ENCODE measurements around the gene NTN1. TPM values are rescaled to one million over a fixed set of nuclear protein-coding genes. Genes with fewer than 3 reads are reported as not detected.

Gene NTN1
- total RNA-seq, 2 experiments from 2014 or later: 1.2 to 1.3 TPM

DNA sequence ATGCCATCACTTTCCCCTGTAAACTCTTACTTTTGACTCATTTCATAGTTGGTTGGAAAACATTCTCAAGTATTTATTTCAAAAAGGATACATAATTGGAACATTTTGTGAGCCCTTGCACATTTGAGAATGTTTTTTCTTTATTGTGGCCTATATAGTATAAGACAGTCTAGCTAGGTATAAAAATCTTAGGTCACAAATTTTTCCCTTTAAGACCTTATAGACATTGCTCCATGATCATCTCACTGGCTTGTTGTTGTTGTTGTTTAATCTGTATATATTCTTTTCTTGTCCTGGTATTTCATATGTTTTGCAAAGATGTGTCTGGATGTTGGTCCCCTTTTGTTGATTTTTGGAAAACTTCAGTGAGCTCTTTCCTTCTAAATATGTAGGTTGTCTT lies 194.2 kb downstream of the NTN1 start:
- CTCF ChIA-PET: interaction anchor here (0.9 to 1.0 kb wide), 2 partner anchors 77 to 158 kb away, joined by 3 to 4 read pairs; no protein-coding TSS in a partner anchor
- no peak overlapping the region for H3K27ac Mint-ChIP-seq
- POLR2A ChIA-PET: no interaction called here

GRCh38 chr17:9217151-9218056 lies 196.1 kb downstream of the NTN1 start:
- ATAC-seq: no peak
- DNase-seq: no peak
- ChIA-PET CTCF (no interaction called here), POLR2A (no interaction called here)
- Mint-ChIP-seq H3K4me1 (ENCODE audit: low read depth) (no peaks in the 10 kb centered on the region), H3K27ac (no peak overlapping the region), H3K4me3 (no peak overlapping the region), H3K36me3 (ENCODE audit: low read depth) (peaks cover 9% of the 10 kb centered on the region), H3K9me3 (peaks cover 19% of the 10 kb centered on the region), H3K27me3 (no peaks in the 10 kb centered on the region)
- TF ChIP-seq, protein P1, sequence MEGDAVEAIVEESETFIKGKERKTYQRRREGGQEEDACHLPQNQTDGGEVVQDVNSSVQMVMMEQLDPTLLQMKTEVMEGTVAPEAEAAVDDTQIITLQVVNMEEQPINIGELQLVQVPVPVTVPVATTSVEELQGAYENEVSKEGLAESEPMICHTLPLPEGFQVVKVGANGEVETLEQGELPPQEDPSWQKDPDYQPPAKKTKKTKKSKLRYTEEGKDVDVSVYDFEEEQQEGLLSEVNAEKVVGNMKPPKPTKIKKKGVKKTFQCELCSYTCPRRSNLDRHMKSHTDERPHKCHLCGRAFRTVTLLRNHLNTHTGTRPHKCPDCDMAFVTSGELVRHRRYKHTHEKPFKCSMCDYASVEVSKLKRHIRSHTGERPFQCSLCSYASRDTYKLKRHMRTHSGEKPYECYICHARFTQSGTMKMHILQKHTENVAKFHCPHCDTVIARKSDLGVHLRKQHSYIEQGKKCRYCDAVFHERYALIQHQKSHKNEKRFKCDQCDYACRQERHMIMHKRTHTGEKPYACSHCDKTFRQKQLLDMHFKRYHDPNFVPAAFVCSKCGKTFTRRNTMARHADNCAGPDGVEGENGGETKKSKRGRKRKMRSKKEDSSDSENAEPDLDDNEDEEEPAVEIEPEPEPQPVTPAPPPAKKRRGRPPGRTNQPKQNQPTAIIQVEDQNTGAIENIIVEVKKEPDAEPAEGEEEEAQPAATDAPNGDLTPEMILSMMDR (IDR thresholded peaks at IDR 0.05): no peak
- intact Hi-C loops (cut with micrococcal nuclease): no loop called here

More for the DNA sequence above, 194.2 kb downstream of the NTN1 start:
- H3K9me3 Mint-ChIP-seq: peaks cover 19% of the 10 kb centered on the region
- H3K36me3 Mint-ChIP-seq (ENCODE audit: low read depth): peaks cover 9% of the 10 kb centered on the region
- no peak overlapping the region for H3K4me3 Mint-ChIP-seq
- TF ChIP-seq, protein P1 (IDR thresholded peaks at IDR 0.05): no peak
- H3K4me1 Mint-ChIP-seq (ENCODE audit: low read depth): no peaks in the 10 kb centered on the region
- H3K27me3 Mint-ChIP-seq: no peaks in the 10 kb centered on the region
- DNase-seq (no peak), ATAC-seq (no peak)
- intact Hi-C loops (cut with micrococcal nuclease): no loop called here

- TF ChIP-seq, protein P1 (IDR thresholded peaks at IDR 0.05): no peak
- Mint-ChIP-seq H3K36me3 (ENCODE audit: low read depth) (peaks cover 9% of the 10 kb centered on the region), H3K4me3 (no peak overlapping the region), H3K4me1 (ENCODE audit: low read depth) (no peaks in the 10 kb centered on the region), H3K9me3 (peaks cover 19% of the 10 kb centered on the region), H3K27me3 (no peaks in the 10 kb centered on the region), H3K27ac (no peak overlapping the region)
- no peak for DNase-seq
- POLR2A ChIA-PET: no interaction called here
- CTCF ChIA-PET: no interaction called here
- no peak for ATAC-seq
- intact Hi-C loops (cut with micrococcal nuclease): no loop called here
Measured at GRCh38 chr17:9218064-9218635, 196.8 kb downstream of the NTN1 start.

DNA sequence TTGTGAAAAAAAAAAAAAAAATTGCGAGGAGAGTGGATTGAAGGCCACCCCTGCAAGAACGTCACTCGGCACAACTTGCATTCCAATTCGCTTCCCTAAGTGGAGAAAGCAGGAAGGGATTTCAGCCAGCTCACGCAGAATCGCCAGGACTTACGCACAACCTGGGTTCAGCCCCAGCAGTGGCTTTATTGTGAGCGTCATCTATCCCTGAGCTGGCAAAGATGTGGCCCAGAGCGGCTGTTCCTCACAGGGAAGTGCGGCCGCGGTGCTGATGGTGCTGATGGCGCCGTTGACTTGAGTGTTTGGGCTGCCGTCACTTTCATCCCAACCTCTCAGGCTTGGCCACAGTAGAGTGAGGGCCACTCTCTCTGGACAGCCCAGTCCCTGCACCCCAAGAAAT lies 197.6 kb downstream of the NTN1 start:
- no peak for DNase-seq
- no peak overlapping the region for H3K27ac Mint-ChIP-seq
- ChIA-PET CTCF (no interaction called here), POLR2A (no interaction called here)
- no peaks in the 10 kb centered on the region for H3K27me3 Mint-ChIP-seq
- TF ChIP-seq, protein P1 (IDR thresholded peaks at IDR 0.05): no peak
- no peaks in the 10 kb centered on the region for H3K4me1 Mint-ChIP-seq (ENCODE audit: low read depth)
- intact Hi-C loops (cut with micrococcal nuclease): no loop called here
- peaks cover 19% of the 10 kb centered on the region for H3K9me3 Mint-ChIP-seq
- peaks cover 9% of the 10 kb centered on the region for H3K36me3 Mint-ChIP-seq (ENCODE audit: low read depth)
- ATAC-seq: no peak
- no peak overlapping the region for H3K4me3 Mint-ChIP-seq

Measured in activated CD8-positive, alpha-beta T cell treated with anti-CD3 and anti-CD28 coated beads for 36 hours (primary cell).